ENCODE measurements around the gene CNBD2. TPM values are rescaled to one million over a fixed set of nuclear protein-coding genes. Genes with fewer than 3 reads are reported as not detected.
"Not testable (repeated sequence)": the region's sequence is repeated elsewhere in the genome, so short reads cannot be mapped to it uniquely, and the experiment has no call there.

Gene CNBD2
- total and polyA plus RNA-seq, 3 experiments from 2014 or later, result 3.7 to 9.5 (median 5.4) TPM

- POLR2A ChIA-PET, result not testable (repeated sequence)
Observed at GRCh38 chr20:36079984-36080383, 111.6 kb downstream of the CNBD2 start.

More at GRCh38 chr20:36079984-36080383, 111.6 kb downstream of the CNBD2 start:
- not testable (repeated sequence) for H3K36me3 Mint-ChIP-seq; H3K27me3 ChIP-seq (ENCODE audit: insufficient read depth, low read length, poor library complexity, severe bottlenecking); H3K4me1 Mint-ChIP-seq; H3K9me3 Mint-ChIP-seq; H3K9me3 ChIP-seq (ENCODE audit: low read length); H3K27ac ChIP-seq (ENCODE audit: low read depth, low read length); H3K4me1 ChIP-seq (ENCODE audit: insufficient read depth, low read length); H3K36me3 ChIP-seq (ENCODE audit: insufficient read depth, low read length); H3K27ac Mint-ChIP-seq; H3K4me3 Mint-ChIP-seq; H3K4me3 ChIP-seq (ENCODE audit: low read length); DNase-seq
- peaks cover 15 to 41% of the 10 kb centered on the region in 2 donors for H3K27me3 Mint-ChIP-seq
- CTCF ChIA-PET, result interaction anchor here (1.5 kb wide), 1 partner anchor 120 kb away, joined by 3 read pairs; no protein-coding TSS in a partner anchor

Other genes with a start within 250 kb of the CNBD2 start
- 100 to 1,000 TPM; 349 to 352 TPM for gene RBM39, start 226.3 kb upstream of the CNBD2 start, total RNA-seq
- 157 TPM for gene RBM39, start 226.3 kb upstream of the CNBD2 start, polyA plus RNA-seq
- gene PHF20, start 196.6 kb upstream of the CNBD2 start, total RNA-seq, result 10 to 100 TPM; 53.9 to 54.3 TPM
- gene PHF20, start 196.6 kb upstream of the CNBD2 start, polyA plus RNA-seq, result 124 TPM
- 10 to 100 TPM; 50.8 to 55.8 TPM for gene SCAND1, start 14.1 kb upstream of the CNBD2 start, total RNA-seq
- gene SCAND1, start 14.1 kb upstream of the CNBD2 start, polyA plus RNA-seq, result 177 TPM
- under 1 TPM; 0.29 to 0.35 TPM for gene EPB41L1, start 186.2 kb downstream of the CNBD2 start, total RNA-seq
- gene EPB41L1, start 186.2 kb downstream of the CNBD2 start, polyA plus RNA-seq, result not detected

Measured in CD8-positive, alpha-beta memory T cell (primary cell).